ENCODE data around the gene ALOX15. TPM values are rescaled to one million over a fixed set of nuclear protein-coding genes. Genes with fewer than 3 reads are reported as not detected.

ALOX15 gene
- total RNA-seq, 2 experiments from 2014 or later, result 1.8 TPM; not detected in 1

DNA sequence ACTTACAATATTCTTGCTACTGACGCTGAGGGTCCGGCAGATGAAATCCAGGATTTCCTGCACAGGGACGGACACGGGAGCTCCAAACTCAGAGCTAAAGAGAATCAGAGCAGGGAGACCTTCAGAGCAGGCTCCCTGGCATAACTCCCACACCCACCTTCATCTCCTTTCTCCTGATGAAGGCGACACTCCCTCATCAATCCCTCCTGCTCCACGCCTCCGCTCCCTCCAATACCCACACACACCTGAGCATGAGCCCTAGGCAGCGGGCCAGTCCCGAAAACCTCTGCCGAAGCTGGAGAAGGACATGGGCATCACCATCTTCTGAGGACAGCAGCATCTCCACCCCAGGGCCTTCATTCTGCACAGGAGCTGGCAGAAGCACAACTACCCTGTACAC is 34.3 kb upstream of the ALOX15 start:
- Histone ChIP-seq H3K79me2 (ENCODE audit: insufficient read depth, low read depth, low read length) (no peaks in the 10 kb centered on the region), H2AFZ (ENCODE audit: low read length) (no peak overlapping the region), H3K9me3 (ENCODE audit: low read length) (no peaks in the 10 kb centered on the region), H4K20me1 (ENCODE audit: insufficient read depth, low read length) (no peaks in the 10 kb centered on the region), H3K4me3 (ENCODE audit: low read depth, low read length, poor library complexity, severe bottlenecking) (no peak overlapping the region), H3K4me2 (ENCODE audit: low read length) (no peak overlapping the region), H3K4me1 (ENCODE audit: insufficient read depth, low read length, poor library complexity, severe bottlenecking) (no peaks in the 10 kb centered on the region), H3K36me3 (ENCODE audit: insufficient read depth, low read length) (peaks cover 97% of the 10 kb centered on the region), H3K27ac (ENCODE audit: low read depth, low read length, poor library complexity, severe bottlenecking) (no peak overlapping the region), H3K9me2 (ENCODE audit: insufficient read depth, low read length) (no peaks in the 10 kb centered on the region)
- ChIA-PET CTCF (ENCODE audit: unreplicated experiment) (no interaction called here), POLR2A (interaction anchor here (0.5 kb wide), 1 partner anchor 487 kb away, joined by 3 read pairs; no protein-coding TSS in a partner anchor)
- TF ChIP-seq EZH2phosphoT487 (IDR thresholded peaks at IDR 0.05; ENCODE audit: borderline replicate concordance, low read depth, low read length), result no peak
- TF ChIP-seq, protein P1, sequence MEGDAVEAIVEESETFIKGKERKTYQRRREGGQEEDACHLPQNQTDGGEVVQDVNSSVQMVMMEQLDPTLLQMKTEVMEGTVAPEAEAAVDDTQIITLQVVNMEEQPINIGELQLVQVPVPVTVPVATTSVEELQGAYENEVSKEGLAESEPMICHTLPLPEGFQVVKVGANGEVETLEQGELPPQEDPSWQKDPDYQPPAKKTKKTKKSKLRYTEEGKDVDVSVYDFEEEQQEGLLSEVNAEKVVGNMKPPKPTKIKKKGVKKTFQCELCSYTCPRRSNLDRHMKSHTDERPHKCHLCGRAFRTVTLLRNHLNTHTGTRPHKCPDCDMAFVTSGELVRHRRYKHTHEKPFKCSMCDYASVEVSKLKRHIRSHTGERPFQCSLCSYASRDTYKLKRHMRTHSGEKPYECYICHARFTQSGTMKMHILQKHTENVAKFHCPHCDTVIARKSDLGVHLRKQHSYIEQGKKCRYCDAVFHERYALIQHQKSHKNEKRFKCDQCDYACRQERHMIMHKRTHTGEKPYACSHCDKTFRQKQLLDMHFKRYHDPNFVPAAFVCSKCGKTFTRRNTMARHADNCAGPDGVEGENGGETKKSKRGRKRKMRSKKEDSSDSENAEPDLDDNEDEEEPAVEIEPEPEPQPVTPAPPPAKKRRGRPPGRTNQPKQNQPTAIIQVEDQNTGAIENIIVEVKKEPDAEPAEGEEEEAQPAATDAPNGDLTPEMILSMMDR (conservative IDR thresholded peaks at IDR 0.05; ENCODE audit: low read length), result no peak
- intact Hi-C loops (cut with micrococcal nuclease; ENCODE audit: unreplicated experiment), result no loop called here
- no TSS peak for BruUV-seq (replicated peaks)
- DNase-seq (ENCODE audit: low spot score), result no peak

DNA sequence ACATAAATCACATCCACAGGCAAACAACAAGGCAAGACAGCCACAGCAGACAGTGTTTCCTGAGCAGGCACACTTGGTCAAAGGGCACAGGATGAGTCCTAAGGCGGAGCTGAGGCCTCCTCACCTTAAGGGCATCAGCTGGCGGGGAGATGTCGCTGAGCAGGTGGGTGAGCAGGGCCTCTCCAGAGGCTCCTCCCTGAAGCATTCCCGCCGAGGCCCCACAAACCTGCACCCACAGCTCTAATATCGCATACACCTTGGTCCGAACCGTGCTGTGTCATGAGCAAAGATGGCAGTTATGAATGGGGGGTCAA is 33.2 kb upstream of the ALOX15 start:
- Histone ChIP-seq H3K27ac (ENCODE audit: low read depth, low read length, poor library complexity, severe bottlenecking) (no peak overlapping the region), H3K9me2 (ENCODE audit: insufficient read depth, low read length) (no peaks in the 10 kb centered on the region), H3K36me3 (ENCODE audit: insufficient read depth, low read length) (peaks cover 98% of the 10 kb centered on the region), H3K4me2 (ENCODE audit: low read length) (no peak overlapping the region), H2AFZ (ENCODE audit: low read length) (no peak overlapping the region), H3K4me1 (ENCODE audit: insufficient read depth, low read length, poor library complexity, severe bottlenecking) (no peaks in the 10 kb centered on the region), H3K4me3 (ENCODE audit: low read depth, low read length, poor library complexity, severe bottlenecking) (no peak overlapping the region), H3K79me2 (ENCODE audit: insufficient read depth, low read depth, low read length) (no peaks in the 10 kb centered on the region), H4K20me1 (ENCODE audit: insufficient read depth, low read length) (no peaks in the 10 kb centered on the region), H3K9me3 (ENCODE audit: low read length) (no peaks in the 10 kb centered on the region)
- DNase-seq (ENCODE audit: low spot score), result no peak
- TF ChIP-seq, protein P1 (conservative IDR thresholded peaks at IDR 0.05; ENCODE audit: low read length), result no peak
- no peak for TF ChIP-seq EZH2phosphoT487 (IDR thresholded peaks at IDR 0.05; ENCODE audit: borderline replicate concordance, low read depth, low read length)
- POLR2A ChIA-PET, result no interaction called here
- CTCF ChIA-PET (ENCODE audit: unreplicated experiment), result no interaction called here
- intact Hi-C loops (cut with micrococcal nuclease; ENCODE audit: unreplicated experiment), result no loop called here
- no TSS peak for BruUV-seq (replicated peaks)

DNA sequence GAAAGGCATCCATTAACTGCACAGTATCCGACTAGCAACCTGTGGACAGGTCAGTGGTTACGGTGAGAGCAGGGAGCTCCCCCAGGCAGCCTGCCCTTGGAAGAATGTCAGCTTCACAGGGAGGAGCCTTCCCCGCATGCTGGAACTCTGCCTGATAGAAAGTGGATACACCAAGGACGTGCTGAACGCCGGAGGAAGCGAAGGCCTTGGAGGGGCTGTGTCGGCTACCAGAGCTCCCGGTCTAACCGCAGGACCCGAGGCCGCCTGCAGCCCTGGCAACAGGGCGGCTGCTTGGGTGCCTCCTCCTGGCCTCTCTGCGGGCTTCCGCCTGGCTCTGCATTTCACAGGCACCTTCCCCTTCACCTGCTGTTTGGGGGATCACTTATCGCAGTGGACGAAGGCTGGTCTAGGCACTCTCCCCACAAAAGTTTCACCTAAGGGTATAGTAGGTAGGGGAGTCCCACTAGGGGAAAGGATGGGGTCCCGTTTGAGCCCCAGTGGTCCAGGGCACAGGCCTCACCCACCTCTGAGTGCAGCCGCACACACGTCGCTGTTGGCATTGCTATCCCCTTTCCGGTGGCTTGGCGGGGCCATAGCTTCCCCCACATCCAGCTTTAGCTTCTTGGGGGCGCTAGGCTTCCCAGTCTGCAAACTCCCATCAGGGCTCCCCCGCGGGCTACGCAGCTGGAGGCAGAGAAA is 32.7 kb upstream of the ALOX15 start:
- H4K20me1 ChIP-seq (ENCODE audit: insufficient read depth, low read length), result no peaks in the 10 kb centered on the region
- POLR2A ChIA-PET, result no interaction called here
- no peaks in the 10 kb centered on the region for H3K79me2 ChIP-seq (ENCODE audit: insufficient read depth, low read depth, low read length)
- H3K36me3 ChIP-seq (ENCODE audit: insufficient read depth, low read length), result peaks cover 98% of the 10 kb centered on the region
- no peak overlapping the region for H3K27ac ChIP-seq (ENCODE audit: low read depth, low read length, poor library complexity, severe bottlenecking)
- H3K9me2 ChIP-seq (ENCODE audit: insufficient read depth, low read length), result no peaks in the 10 kb centered on the region
- intact Hi-C loops (cut with micrococcal nuclease; ENCODE audit: unreplicated experiment), result no loop called here
- DNase-seq (ENCODE audit: low spot score), result no peak
- no peak overlapping the region for H2AFZ ChIP-seq (ENCODE audit: low read length)
- no TSS peak for BruUV-seq (replicated peaks)
- no peak overlapping the region for H3K4me2 ChIP-seq (ENCODE audit: low read length)
- no peak for TF ChIP-seq EZH2phosphoT487 (IDR thresholded peaks at IDR 0.05; ENCODE audit: borderline replicate concordance, low read depth, low read length)
- TF ChIP-seq, protein P1 (conservative IDR thresholded peaks at IDR 0.05; ENCODE audit: low read length), result no peak
- no peaks in the 10 kb centered on the region for H3K4me1 ChIP-seq (ENCODE audit: insufficient read depth, low read length, poor library complexity, severe bottlenecking)
- H3K4me3 ChIP-seq (ENCODE audit: low read depth, low read length, poor library complexity, severe bottlenecking), result no peak overlapping the region
- no peaks in the 10 kb centered on the region for H3K9me3 ChIP-seq (ENCODE audit: low read length)
- CTCF ChIA-PET (ENCODE audit: unreplicated experiment), result no interaction called here

Data from OCI-LY7 (cell line).